ENCODE results near the gene SAMD13.

Gene SAMD13

DNA sequence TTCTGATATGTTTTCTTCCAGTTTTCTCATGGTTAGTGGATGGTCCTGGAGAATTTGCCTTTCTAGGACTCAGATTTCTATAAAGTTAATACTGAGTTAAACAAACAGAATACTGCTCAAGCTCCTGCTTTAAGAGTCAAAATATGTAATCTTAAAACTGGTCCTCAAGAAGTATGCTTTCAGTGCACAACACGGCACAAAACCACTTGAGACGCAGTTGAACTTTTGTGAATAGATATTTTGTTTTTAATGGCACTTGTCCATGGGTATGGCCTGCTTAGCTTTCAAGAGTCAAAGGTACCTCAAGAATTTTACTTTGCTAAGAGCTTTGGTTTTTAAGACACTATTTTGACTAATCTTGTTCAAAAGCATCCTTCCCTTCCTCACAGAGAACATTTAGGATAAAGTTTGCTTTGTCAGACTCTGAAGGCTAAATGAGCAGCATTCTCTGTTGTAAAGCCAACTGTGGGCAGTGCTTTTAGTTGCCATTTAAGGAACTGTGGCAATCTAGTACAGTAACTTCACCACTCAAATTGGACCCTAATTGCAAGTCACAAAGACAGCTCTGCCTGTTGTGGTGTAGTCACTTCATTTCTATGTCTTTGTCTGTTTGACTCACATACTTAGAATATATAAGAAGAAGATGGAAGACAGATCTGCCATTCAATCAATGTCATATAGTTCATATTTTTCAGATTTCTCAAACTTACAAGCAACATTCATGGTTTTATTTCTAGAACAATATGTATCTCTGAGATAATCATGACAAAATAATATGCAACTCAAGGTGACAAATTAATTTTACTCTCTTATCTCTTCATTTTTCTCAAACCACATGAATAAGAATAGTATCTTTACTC is 28.8 kb downstream of the SAMD13 start:
- no peak overlapping the region for H3K27ac ChIP-seq (ENCODE audit: insufficient read depth, low read length, poor library complexity, severe bottlenecking)
- DNase-seq, result no peak
- H3K27me3 ChIP-seq (replicated peaks; ENCODE audit: control insufficient read depth, insufficient read depth, low read length, poor library complexity, severe bottlenecking), result no peaks in the 10 kb centered on the region
- no peaks in the 10 kb centered on the region for H3K9me3 ChIP-seq (ENCODE audit: control insufficient read depth, low read length)
- no peaks in the 10 kb centered on the region for H3K4me1 ChIP-seq (ENCODE audit: control insufficient read depth, insufficient read depth, low read length, poor library complexity, severe bottlenecking)
- no peak overlapping the region for H3K4me3 ChIP-seq (ENCODE audit: insufficient read depth, low read depth, low read length, poor library complexity, severe bottlenecking)
- no peaks in the 10 kb centered on the region for H3K36me3 ChIP-seq (ENCODE audit: control insufficient read depth, insufficient read depth, low read length)

DNA sequence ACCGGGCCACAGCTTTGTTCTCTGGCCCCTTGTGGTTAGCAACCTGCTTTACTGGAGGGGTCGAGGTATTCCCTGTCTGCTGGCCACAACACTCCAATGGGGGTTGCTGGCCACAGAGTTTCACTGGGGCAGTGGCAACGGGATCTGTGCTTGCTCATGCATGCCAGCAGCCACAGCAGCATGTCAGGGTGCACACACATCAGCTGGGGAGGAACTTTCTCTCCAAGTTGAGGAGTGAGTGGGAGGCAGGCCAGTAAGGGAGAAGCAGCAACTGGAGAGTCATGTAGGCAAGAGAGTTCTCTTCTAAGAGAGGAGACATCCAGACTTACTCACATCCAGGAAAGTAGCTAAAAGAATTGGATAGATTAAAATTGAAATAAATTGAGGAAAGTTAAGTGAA is 38.0 kb downstream of the SAMD13 start:
- no peaks in the 10 kb centered on the region for H3K4me1 ChIP-seq (ENCODE audit: control insufficient read depth, insufficient read depth, low read length, poor library complexity, severe bottlenecking)
- no peak overlapping the region for H3K4me3 ChIP-seq (ENCODE audit: insufficient read depth, low read depth, low read length, poor library complexity, severe bottlenecking)
- DNase-seq, result no peak

DNA sequence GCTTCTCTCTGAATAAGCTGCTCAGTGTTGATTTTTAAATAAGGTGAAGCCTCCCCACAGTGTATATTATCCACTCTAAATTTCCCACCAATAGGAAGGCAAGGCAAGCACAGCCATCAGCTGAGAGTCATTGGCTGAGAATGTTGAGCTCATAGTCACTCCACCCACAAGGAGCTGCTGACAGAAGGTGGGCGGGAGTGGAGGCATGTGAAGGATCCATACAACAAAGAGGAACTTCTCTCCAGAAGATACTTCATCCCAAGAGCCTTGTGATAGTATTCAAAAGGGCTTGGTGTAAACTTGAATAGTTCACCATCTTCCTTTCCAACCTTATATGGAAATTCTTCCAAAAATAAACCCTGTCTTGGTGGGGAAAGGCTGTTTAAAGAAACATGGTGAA is 42.8 kb downstream of the SAMD13 start:
- DNase-seq, result no peak
- no peaks in the 10 kb centered on the region for H3K27me3 ChIP-seq (replicated peaks; ENCODE audit: control insufficient read depth, insufficient read depth, low read length, poor library complexity, severe bottlenecking)
- no peaks in the 10 kb centered on the region for H3K4me1 ChIP-seq (ENCODE audit: control insufficient read depth, insufficient read depth, low read length, poor library complexity, severe bottlenecking)
- H3K4me3 ChIP-seq (ENCODE audit: insufficient read depth, low read depth, low read length, poor library complexity, severe bottlenecking), result no peak overlapping the region
- H3K9me3 ChIP-seq (ENCODE audit: control insufficient read depth, low read length), result no peaks in the 10 kb centered on the region
- H3K27ac ChIP-seq (ENCODE audit: insufficient read depth, low read length, poor library complexity, severe bottlenecking), result no peak overlapping the region
- H3K36me3 ChIP-seq (ENCODE audit: control insufficient read depth, insufficient read depth, low read length), result no peaks in the 10 kb centered on the region

More for the DNA sequence above, 38.0 kb downstream of the SAMD13 start:
- H3K9me3 ChIP-seq (ENCODE audit: control insufficient read depth, low read length), result no peaks in the 10 kb centered on the region
- no peaks in the 10 kb centered on the region for H3K27me3 ChIP-seq (replicated peaks; ENCODE audit: control insufficient read depth, insufficient read depth, low read length, poor library complexity, severe bottlenecking)
- no peak overlapping the region for H3K27ac ChIP-seq (ENCODE audit: insufficient read depth, low read length, poor library complexity, severe bottlenecking)
- no peaks in the 10 kb centered on the region for H3K36me3 ChIP-seq (ENCODE audit: control insufficient read depth, insufficient read depth, low read length)

DNA sequence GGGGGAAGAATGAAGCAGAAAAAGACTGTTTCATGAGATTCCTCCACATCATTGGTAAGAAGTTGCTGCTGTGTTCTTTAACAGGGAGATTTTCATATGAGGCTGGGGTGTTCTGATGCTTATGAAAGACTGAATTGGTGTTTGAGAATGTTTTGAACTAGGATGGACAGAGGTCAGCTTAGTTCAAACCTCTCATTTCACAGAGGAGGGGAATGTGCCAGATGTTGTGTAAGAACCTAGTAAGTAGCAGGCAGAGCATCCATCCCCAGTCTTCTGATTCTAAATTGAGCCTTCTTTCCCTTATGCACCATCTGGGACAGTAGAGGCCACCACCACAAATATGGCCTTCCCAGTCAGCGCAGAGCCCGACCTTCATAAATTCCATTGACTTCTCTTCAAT is 43.7 kb downstream of the SAMD13 start:
- no peak overlapping the region for H3K27ac ChIP-seq (ENCODE audit: insufficient read depth, low read length, poor library complexity, severe bottlenecking)
- H3K27me3 ChIP-seq (replicated peaks; ENCODE audit: control insufficient read depth, insufficient read depth, low read length, poor library complexity, severe bottlenecking), result no peaks in the 10 kb centered on the region
- no peaks in the 10 kb centered on the region for H3K36me3 ChIP-seq (ENCODE audit: control insufficient read depth, insufficient read depth, low read length)
- no peak overlapping the region for H3K4me3 ChIP-seq (ENCODE audit: insufficient read depth, low read depth, low read length, poor library complexity, severe bottlenecking)
- H3K9me3 ChIP-seq (ENCODE audit: control insufficient read depth, low read length), result no peaks in the 10 kb centered on the region
- no peaks in the 10 kb centered on the region for H3K4me1 ChIP-seq (ENCODE audit: control insufficient read depth, insufficient read depth, low read length, poor library complexity, severe bottlenecking)
- DNase-seq, result no peak

DNA sequence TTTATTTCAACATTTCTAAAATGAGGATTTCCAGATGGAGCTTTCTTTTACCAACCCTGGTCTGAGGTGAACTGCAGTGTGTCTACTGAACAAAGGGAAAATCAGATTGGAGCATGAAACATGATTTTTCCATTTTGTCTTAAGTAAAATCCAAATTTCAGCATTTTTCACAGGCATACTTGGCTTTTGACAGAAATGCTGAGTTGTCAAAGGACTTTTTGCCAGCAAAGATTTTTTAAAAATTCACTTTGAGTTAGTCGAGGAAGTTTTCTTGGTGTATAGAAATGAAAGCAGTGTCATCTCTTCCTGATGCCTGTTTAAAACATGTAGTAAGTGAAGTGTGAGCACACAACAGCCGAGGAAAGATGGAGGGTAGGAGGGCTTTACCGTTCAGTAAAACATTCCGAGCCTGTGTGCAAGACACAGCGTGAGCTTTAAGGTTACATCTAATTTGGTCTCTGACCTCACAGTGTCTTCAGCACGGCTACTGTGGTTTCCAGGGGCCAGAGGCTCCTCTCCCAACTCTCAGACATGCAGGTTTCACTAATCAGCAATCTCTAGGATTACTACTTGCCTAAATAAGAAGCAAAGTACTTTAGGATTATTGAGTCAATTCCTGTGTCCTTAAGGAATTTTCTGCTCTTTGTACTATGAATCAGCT is 45.9 kb downstream of the SAMD13 start:
- no peak overlapping the region for H3K4me3 ChIP-seq (ENCODE audit: insufficient read depth, low read depth, low read length, poor library complexity, severe bottlenecking)
- no peaks in the 10 kb centered on the region for H3K27me3 ChIP-seq (replicated peaks; ENCODE audit: control insufficient read depth, insufficient read depth, low read length, poor library complexity, severe bottlenecking)
- H3K9me3 ChIP-seq (ENCODE audit: control insufficient read depth, low read length), result no peaks in the 10 kb centered on the region
- DNase-seq, result no peak
- H3K4me1 ChIP-seq (ENCODE audit: control insufficient read depth, insufficient read depth, low read length, poor library complexity, severe bottlenecking), result no peaks in the 10 kb centered on the region
- H3K36me3 ChIP-seq (ENCODE audit: control insufficient read depth, insufficient read depth, low read length), result no peaks in the 10 kb centered on the region
- H3K27ac ChIP-seq (ENCODE audit: insufficient read depth, low read length, poor library complexity, severe bottlenecking), result no peak overlapping the region

DNA sequence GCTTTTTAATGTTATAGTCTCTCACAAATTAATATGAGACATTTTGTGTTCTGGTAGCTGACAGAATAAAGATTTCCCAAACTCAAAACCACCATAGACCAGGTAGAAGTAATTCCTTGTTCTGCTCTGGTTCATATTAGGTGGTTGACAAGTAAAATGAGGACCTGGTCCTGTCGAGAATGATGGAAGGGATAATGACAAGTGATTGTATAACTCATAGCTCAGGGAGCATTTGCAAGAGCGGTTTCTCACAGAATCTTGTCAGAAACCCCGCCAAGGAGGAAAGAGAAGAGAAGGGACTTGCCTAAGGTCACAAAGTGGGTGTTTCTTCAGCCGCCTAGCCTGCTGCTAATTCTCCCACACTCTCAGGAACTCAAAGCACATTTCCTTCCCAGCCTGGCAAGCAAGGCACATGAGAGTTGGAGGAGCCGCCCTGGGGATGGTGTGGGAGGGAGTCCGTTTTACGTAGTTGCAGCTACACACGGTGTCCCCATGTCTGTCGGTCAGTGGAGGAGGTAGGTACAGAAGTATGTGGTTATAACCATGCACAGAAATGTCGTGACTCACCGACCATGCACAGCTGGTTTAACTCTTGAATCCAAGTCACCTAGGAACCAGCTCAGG is 46.5 kb downstream of the SAMD13 start:
- Histone ChIP-seq H3K36me3 (ENCODE audit: control insufficient read depth, insufficient read depth, low read length) (no peaks in the 10 kb centered on the region), H3K27ac (ENCODE audit: insufficient read depth, low read length, poor library complexity, severe bottlenecking) (no peak overlapping the region), H3K27me3 (replicated peaks; ENCODE audit: control insufficient read depth, insufficient read depth, low read length, poor library complexity, severe bottlenecking) (no peaks in the 10 kb centered on the region), H3K4me1 (ENCODE audit: control insufficient read depth, insufficient read depth, low read length, poor library complexity, severe bottlenecking) (no peaks in the 10 kb centered on the region), H3K9me3 (ENCODE audit: control insufficient read depth, low read length) (no peaks in the 10 kb centered on the region), H3K4me3 (ENCODE audit: insufficient read depth, low read depth, low read length, poor library complexity, severe bottlenecking) (no peak overlapping the region)
- no peak for DNase-seq

DNA sequence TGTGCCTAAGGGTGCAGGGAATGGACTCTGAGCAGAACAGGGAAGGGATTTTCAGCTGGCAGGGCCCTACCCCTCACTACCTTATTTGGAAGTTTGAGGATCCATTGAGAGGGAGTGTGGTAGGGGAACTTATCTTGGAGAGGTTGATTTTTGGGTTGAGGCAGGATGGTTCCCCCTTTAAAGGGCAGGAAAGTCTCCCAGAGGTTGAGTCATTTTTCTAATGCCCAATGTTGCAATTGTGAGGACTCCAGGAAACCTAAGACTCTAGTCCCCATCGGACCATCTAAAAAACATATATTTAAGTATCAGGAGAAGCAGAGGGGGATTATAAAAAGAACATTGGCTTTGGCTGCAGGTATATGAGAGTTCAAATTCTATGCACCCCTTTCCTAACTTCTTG is 47.3 kb downstream of the SAMD13 start:
- Histone ChIP-seq H3K4me3 (ENCODE audit: insufficient read depth, low read depth, low read length, poor library complexity, severe bottlenecking) (no peak overlapping the region), H3K9me3 (ENCODE audit: control insufficient read depth, low read length) (no peaks in the 10 kb centered on the region), H3K27me3 (replicated peaks; ENCODE audit: control insufficient read depth, insufficient read depth, low read length, poor library complexity, severe bottlenecking) (no peaks in the 10 kb centered on the region), H3K27ac (ENCODE audit: insufficient read depth, low read length, poor library complexity, severe bottlenecking) (no peak overlapping the region), H3K36me3 (ENCODE audit: control insufficient read depth, insufficient read depth, low read length) (no peaks in the 10 kb centered on the region), H3K4me1 (ENCODE audit: control insufficient read depth, insufficient read depth, low read length, poor library complexity, severe bottlenecking) (no peaks in the 10 kb centered on the region)
- DNase-seq, result no peak

DNA sequence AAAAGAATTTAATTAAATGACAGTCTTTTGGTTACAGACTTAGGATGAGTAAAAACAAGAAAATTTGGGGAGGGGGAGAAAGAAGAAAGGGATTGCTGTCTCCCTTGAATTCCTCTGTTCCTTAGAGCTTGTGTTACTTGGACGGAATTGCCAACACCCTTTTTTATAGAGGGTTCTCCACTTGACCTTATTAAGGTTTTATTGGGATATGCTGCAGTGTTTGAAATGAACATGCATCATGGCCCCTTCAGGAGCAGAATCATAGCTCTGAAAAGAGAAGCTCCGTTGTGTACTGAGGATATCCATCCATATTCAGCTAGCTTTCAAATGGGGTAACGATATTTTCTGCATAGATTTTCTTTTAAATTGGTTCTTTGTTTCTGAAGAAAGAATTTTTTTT is 48.6 kb downstream of the SAMD13 start:
- no peak for DNase-seq
- H3K9me3 ChIP-seq (ENCODE audit: control insufficient read depth, low read length), result no peaks in the 10 kb centered on the region
- H3K36me3 ChIP-seq (ENCODE audit: control insufficient read depth, insufficient read depth, low read length), result no peaks in the 10 kb centered on the region
- H3K27me3 ChIP-seq (replicated peaks; ENCODE audit: control insufficient read depth, insufficient read depth, low read length, poor library complexity, severe bottlenecking), result no peaks in the 10 kb centered on the region
- H3K4me3 ChIP-seq (ENCODE audit: insufficient read depth, low read depth, low read length, poor library complexity, severe bottlenecking), result no peak overlapping the region
- H3K27ac ChIP-seq (ENCODE audit: insufficient read depth, low read length, poor library complexity, severe bottlenecking), result no peak overlapping the region
- no peaks in the 10 kb centered on the region for H3K4me1 ChIP-seq (ENCODE audit: control insufficient read depth, insufficient read depth, low read length, poor library complexity, severe bottlenecking)

DNA sequence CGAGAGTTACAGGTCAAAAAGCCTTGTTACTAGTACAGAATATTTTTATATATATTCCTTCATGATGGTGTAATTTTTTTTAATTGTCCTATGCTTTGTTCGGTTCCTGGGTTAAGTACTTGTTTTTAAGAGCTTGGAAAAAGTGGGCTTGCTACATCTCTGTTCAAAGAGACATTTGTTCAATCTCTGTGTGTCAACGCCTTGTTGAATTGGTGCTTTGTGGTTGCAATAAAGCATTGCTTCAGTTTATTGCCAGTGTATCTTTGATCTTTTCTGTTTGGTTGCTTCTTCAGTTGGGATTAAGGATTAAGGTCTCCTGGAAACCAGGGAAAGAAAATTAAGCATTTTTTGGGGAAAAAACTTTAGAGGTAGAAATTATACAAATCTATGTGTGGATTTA is 49.0 kb downstream of the SAMD13 start:
- no peaks in the 10 kb centered on the region for H3K36me3 ChIP-seq (ENCODE audit: control insufficient read depth, insufficient read depth, low read length)
- H3K9me3 ChIP-seq (ENCODE audit: control insufficient read depth, low read length), result no peaks in the 10 kb centered on the region
- H3K4me3 ChIP-seq (ENCODE audit: insufficient read depth, low read depth, low read length, poor library complexity, severe bottlenecking), result no peak overlapping the region
- no peak overlapping the region for H3K27ac ChIP-seq (ENCODE audit: insufficient read depth, low read length, poor library complexity, severe bottlenecking)
- H3K27me3 ChIP-seq (replicated peaks; ENCODE audit: control insufficient read depth, insufficient read depth, low read length, poor library complexity, severe bottlenecking), result no peaks in the 10 kb centered on the region
- no peak for DNase-seq
- H3K4me1 ChIP-seq (ENCODE audit: control insufficient read depth, insufficient read depth, low read length, poor library complexity, severe bottlenecking), result no peaks in the 10 kb centered on the region

All from effector memory CD4-positive, alpha-beta T cell (primary cell).